ENCODE data around the gene ENG.

DNA sequence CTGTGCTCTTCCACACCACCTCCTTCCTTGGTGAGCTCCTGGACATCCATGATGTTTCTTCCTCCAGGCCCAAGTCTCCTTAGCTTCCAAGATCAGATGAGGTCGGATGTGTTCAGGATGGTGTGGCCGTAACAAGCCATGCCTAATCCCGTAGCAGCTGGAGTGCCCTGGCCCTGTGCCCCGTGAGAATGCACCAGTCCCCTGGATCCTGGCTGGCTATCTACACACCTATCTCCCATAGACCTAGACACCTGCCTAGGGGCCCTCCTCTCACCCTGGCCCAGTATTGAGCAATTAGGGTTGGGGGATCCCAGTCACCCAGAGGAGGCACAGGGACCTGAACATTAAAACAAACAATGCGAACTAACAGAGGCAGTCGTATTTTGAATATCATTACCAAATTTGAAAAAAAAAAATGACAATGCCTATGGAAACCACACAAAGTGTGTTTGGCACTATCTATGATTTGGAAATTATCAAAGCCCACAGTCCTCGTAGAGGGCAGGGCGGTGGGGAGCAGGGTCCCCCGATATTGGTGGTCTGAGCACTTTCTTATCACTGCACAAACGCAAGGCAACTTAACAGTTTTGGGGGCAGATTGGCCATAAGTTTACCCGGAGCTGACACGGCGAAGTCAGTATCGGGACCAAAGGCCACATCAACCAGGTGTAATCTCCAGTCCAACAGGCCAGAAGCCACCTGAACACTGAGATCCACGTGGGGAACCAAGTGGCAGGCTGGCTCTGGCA lies 13.2 kb downstream of the ENG start:
- TF ChIP-seq REST (IDR thresholded peaks at IDR 0.05; ENCODE audit: low read depth, low read length) (no peak), RAD21 (IDR thresholded peaks at IDR 0.05; ENCODE audit: low read length) (no peak), CTCF (IDR thresholded peaks at IDR 0.05) (no peak), SIN3A (IDR thresholded peaks at IDR 0.05; ENCODE audit: borderline replicate concordance, low read depth, low read length) (no peak), FOSL2 (IDR thresholded peaks at IDR 0.05; ENCODE audit: borderline replicate concordance, low read depth) (no peak), FOXM1 (IDR thresholded peaks at IDR 0.05; ENCODE audit: low read depth) (no peak), RCOR1 (IDR thresholded peaks at IDR 0.05; ENCODE audit: low read length) (no peak), NRF1 (IDR thresholded peaks at IDR 0.05; ENCODE audit: low read depth, low read length) (no peak), ZBTB33 (IDR thresholded peaks at IDR 0.05; ENCODE audit: borderline replicate concordance, low read depth) (no peak), ELF1 (IDR thresholded peaks at IDR 0.05) (no peak)
- TF ChIP-seq, protein P1, sequence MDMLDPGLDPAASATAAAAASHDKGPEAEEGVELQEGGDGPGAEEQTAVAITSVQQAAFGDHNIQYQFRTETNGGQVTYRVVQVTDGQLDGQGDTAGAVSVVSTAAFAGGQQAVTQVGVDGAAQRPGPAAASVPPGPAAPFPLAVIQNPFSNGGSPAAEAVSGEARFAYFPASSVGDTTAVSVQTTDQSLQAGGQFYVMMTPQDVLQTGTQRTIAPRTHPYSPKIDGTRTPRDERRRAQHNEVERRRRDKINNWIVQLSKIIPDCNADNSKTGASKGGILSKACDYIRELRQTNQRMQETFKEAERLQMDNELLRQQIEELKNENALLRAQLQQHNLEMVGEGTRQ (IDR thresholded peaks at IDR 0.05; ENCODE audit: borderline replicate concordance, low read depth, low read length): no peak

Measured in SK-N-SH (cell line).